ENCODE data around the gene PRDM16.

The PRDM16 gene

GRCh38 chr1:3170561-3171453 is 101.8 kb downstream of the PRDM16 start:
- no peak for DNase-seq

- no peak for DNase-seq
These were observed 102.8 kb downstream of the PRDM16 start for GRCh38 chr1:3171761-3172160.

GRCh38 chr1:3172431-3173380 is 103.7 kb downstream of the PRDM16 start:
- DNase-seq: no peak

- no peak for DNase-seq
These were observed 104.5 kb downstream of the PRDM16 start for GRCh38 chr1:3173381-3173980.

GRCh38 chr1:3174487-3175247 is 105.7 kb downstream of the PRDM16 start:
- DNase-seq: peak in 1 of 2 donors; percentile 7

GRCh38 chr1:3175486-3175885 is 106.5 kb downstream of the PRDM16 start:
- DNase-seq: no peak

- no peak for DNase-seq
These were observed 107.0 kb downstream of the PRDM16 start for GRCh38 chr1:3176028-3176427.

- no peak for DNase-seq
These were observed 107.8 kb downstream of the PRDM16 start for GRCh38 chr1:3176820-3177219.

GRCh38 chr1:3178279-3178678 is 109.3 kb downstream of the PRDM16 start:
- DNase-seq: no peak

GRCh38 chr1:3179471-3179870 is 110.5 kb downstream of the PRDM16 start:
- DNase-seq: no peak

- no peak for DNase-seq
These were observed 111.9 kb downstream of the PRDM16 start for GRCh38 chr1:3180915-3181314.

GRCh38 chr1:3181956-3182355 is 113.0 kb downstream of the PRDM16 start:
- DNase-seq: no peak

- DNase-seq: no peak
These were observed 114.4 kb downstream of the PRDM16 start for GRCh38 chr1:3183411-3183810.

- no peak for DNase-seq
These were observed 114.8 kb downstream of the PRDM16 start for GRCh38 chr1:3183813-3184212.

- no peak for DNase-seq
These were observed 115.7 kb downstream of the PRDM16 start for GRCh38 chr1:3184666-3185065.

- DNase-seq: no peak
These were observed 117.0 kb downstream of the PRDM16 start for GRCh38 chr1:3185896-3186525.

- no peak for DNase-seq
These were observed 117.5 kb downstream of the PRDM16 start for GRCh38 chr1:3186526-3186921.

- DNase-seq: no peak
These were observed 118.6 kb downstream of the PRDM16 start for GRCh38 chr1:3187415-3188149.

- DNase-seq: no peak
These were observed 119.4 kb downstream of the PRDM16 start for GRCh38 chr1:3188150-3188971.

Measured in CD4-positive, alpha-beta T cell treated with Interleukin-1 beta for 1 hour (primary cell).